ENCODE measurements around the gene COL15A1. TPM values are rescaled to one million over a fixed set of nuclear protein-coding genes. Genes with fewer than 3 reads are reported as not detected.

Gene COL15A1
- total RNA-seq, 4 donors from 2014 or later: 25.8 to 55.3 (median 36.0) TPM

GRCh38 chr9:99011161-99011709 is 67.5 kb downstream of the COL15A1 start:
- Histone ChIP-seq H3K36me3 (peaks cover 0 to 42% (median 0%) of the 10 kb centered on the region in 3 donors), H3K27ac (no peak overlapping the region), H3K4me3 (no peak overlapping the region), H3K9me3 (peaks cover 0 to 10% (median 0%) of the 10 kb centered on the region in 4 donors), H3K4me1 (no peaks in the 10 kb centered on the region), H3K27me3 (no peaks in the 10 kb centered on the region)
- no peak for TF ChIP-seq CTCF (IDR thresholded peaks at IDR 0.05)
- no peak for DNase-seq (ENCODE audit: low spot score in 2 of 2)

GRCh38 chr9:99012957-99013512 is 69.3 kb downstream of the COL15A1 start:
- 84 to 89% methylated on average over 5 of the region's 5 CpGs for WGBS, 2 donors
- Histone ChIP-seq H3K27me3 (no peaks in the 10 kb centered on the region), H3K9me3 (peaks cover 0 to 10% (median 0%) of the 10 kb centered on the region in 4 donors), H3K27ac (no peak overlapping the region), H3K4me1 (no peaks in the 10 kb centered on the region), H3K36me3 (peaks cover 0 to 45% (median 0%) of the 10 kb centered on the region in 3 donors), H3K4me3 (no peak overlapping the region)
- TF ChIP-seq CTCF (IDR thresholded peaks at IDR 0.05) (peak in 3 of 5 experiments; percentile 22 to 29 (median 27)), POLR2A (IDR thresholded peaks at IDR 0.05) (no peak)
- DNase-seq (ENCODE audit: low spot score in 2 of 2): no peak

GRCh38 chr9:99013550-99013949 is 69.8 kb downstream of the COL15A1 start:
- Histone ChIP-seq H3K36me3 (peaks cover 0 to 45% (median 0%) of the 10 kb centered on the region in 3 donors), H3K27ac (no peak overlapping the region), H3K9me3 (peaks cover 0 to 10% (median 0%) of the 10 kb centered on the region in 4 donors), H3K27me3 (no peaks in the 10 kb centered on the region), H3K4me3 (no peak overlapping the region), H3K4me1 (no peaks in the 10 kb centered on the region)
- TF ChIP-seq POLR2A (IDR thresholded peaks at IDR 0.05): no peak
- no peak for TF ChIP-seq CTCF (IDR thresholded peaks at IDR 0.05)
- no peak for DNase-seq (ENCODE audit: low spot score in 2 of 2)
- WGBS, 2 donors: 77 to 79% methylated on average over 4 of the region's 4 CpGs

- no peak for DNase-seq (ENCODE audit: low spot score in 2 of 2)
- H3K27ac ChIP-seq: no peak overlapping the region
- H3K27me3 ChIP-seq: no peaks in the 10 kb centered on the region
- TF ChIP-seq EP300 (IDR thresholded peaks at IDR 0.05): no peak
- no peak for TF ChIP-seq CTCF (IDR thresholded peaks at IDR 0.05)
- TF ChIP-seq POLR2A (IDR thresholded peaks at IDR 0.05): no peak
- H3K9me3 ChIP-seq: peaks cover 0 to 7% (median 0%) of the 10 kb centered on the region in 4 donors
- H3K36me3 ChIP-seq: peaks cover 0 to 45% (median 0%) of the 10 kb centered on the region in 3 donors
- H3K4me1 ChIP-seq: peaks cover 0 to 13% (median 0%) of the 10 kb centered on the region in 4 donors
- no peak overlapping the region for H3K4me3 ChIP-seq
- whole genome bisulfite sequencing, 2 donors: 83 to 86% methylated on average over 3 of the region's 3 CpGs
Measured at GRCh38 chr9:99015448-99015847, 71.7 kb downstream of the COL15A1 start.

GRCh38 chr9:99015890-99016289 is 72.2 kb downstream of the COL15A1 start:
- 94 to 96% methylated on average over 4 of the region's 4 CpGs for WGBS, 2 donors
- peaks cover 0 to 14% (median 0%) of the 10 kb centered on the region in 4 donors for H3K4me1 ChIP-seq
- no peaks in the 10 kb centered on the region for H3K27me3 ChIP-seq
- H3K9me3 ChIP-seq: peaks cover 0 to 2% (median 0%) of the 10 kb centered on the region in 4 donors
- no peak overlapping the region for H3K4me3 ChIP-seq
- no peak overlapping the region for H3K27ac ChIP-seq
- peaks cover 0 to 42% (median 0%) of the 10 kb centered on the region in 3 donors for H3K36me3 ChIP-seq
- DNase-seq (ENCODE audit: low spot score in 2 of 2): no peak
- TF ChIP-seq EP300 (IDR thresholded peaks at IDR 0.05): no peak
- TF ChIP-seq POLR2A (IDR thresholded peaks at IDR 0.05): no peak
- TF ChIP-seq CTCF (IDR thresholded peaks at IDR 0.05): no peak

Data from tibial nerve (tissue), 4 donors.